ENCODE data around the gene ING2. TPM values are rescaled to one million over a fixed set of nuclear protein-coding genes. Genes with fewer than 3 reads are reported as not detected.

ING2 gene
- total RNA-seq (2021; ENCODE audit: unreplicated experiment) (4.2 TPM), Bru-seq, nascent RNA (percentile 57 among the genes with signal in this experiment), BruChase-seq, experiment 1, labeled RNA remaining after a 6-hour chase (percentile 45 among the genes with signal in this experiment), BruChase-seq, experiment 2, labeled RNA remaining after a 2-hour chase (percentile 58 among the genes with signal in this experiment)
- polyA plus RNA-seq (2012) = 5.8 and 6.7 TPM in 2 replicates
- long read RNA-seq, transcript ING2-201 (2 exons, 1,189 nt) = major isoform, 11 of 11 reads
- long read RNA-seq, partial matches to known transcripts = 0 of 11 reads
- long read RNA-seq, other reads (novel, unspliced or antisense) = 0 of 11 reads

- DNase-seq (ENCODE audit: low read depth, low spot score) = peak; percentile 21
- intact Hi-C loops (cut with micrococcal nuclease) = loop anchor here (10.0 kb wide), 1 partner anchor 150 kb away; the partner anchor contains the start of genes RWDD4 and TRAPPC11
- no peak for TF ChIP-seq EZH2 (IDR thresholded peaks at IDR 0.05)
- no peak for TF ChIP-seq SRF (IDR thresholded peaks at IDR 0.05; ENCODE audit: low read depth)
- TF ChIP-seq SP1 (IDR thresholded peaks at IDR 0.05; ENCODE audit: low read depth) = no peak
- 0 out of 2 replicates have a peak, but pooled peaks have one; percentile 3 for TF ChIP-seq POLR2AphosphoS5 (IDR thresholded peaks at IDR 0.05; ENCODE audit: low read depth, low read length)
- TF ChIP-seq ELF1 (IDR thresholded peaks at IDR 0.05; ENCODE audit: borderline replicate concordance, low read depth) = no peak
- peak; percentile 83 for TF ChIP-seq EGR1 (IDR thresholded peaks at IDR 0.05; ENCODE audit: low read depth)
- TF ChIP-seq, protein P1, sequence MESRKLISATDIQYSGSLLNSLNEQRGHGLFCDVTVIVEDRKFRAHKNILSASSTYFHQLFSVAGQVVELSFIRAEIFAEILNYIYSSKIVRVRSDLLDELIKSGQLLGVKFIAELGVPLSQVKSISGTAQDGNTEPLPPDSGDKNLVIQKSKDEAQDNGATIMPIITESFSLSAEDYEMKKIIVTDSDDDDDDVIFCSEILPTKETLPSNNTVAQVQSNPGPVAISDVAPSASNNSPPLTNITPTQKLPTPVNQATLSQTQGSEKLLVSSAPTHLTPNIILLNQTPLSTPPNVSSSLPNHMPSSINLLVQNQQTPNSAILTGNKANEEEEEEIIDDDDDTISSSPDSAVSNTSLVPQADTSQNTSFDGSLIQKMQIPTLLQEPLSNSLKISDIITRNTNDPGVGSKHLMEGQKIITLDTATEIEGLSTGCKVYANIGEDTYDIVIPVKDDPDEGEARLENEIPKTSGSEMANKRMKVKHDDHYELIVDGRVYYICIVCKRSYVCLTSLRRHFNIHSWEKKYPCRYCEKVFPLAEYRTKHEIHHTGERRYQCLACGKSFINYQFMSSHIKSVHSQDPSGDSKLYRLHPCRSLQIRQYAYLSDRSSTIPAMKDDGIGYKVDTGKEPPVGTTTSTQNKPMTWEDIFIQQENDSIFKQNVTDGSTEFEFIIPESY (IDR thresholded peaks at IDR 0.05; ENCODE audit: extremely low read depth, insufficient replicate concordance, low read length) = no peak
- peak; percentile 68 for ATAC-seq
- ChIA-PET CTCF (interaction anchor here (0.7 kb wide), 1 partner anchor 95 kb away, joined by 3 read pairs; no protein-coding TSS in a partner anchor), POLR2A (no interaction called here), RAD21 (ENCODE audit: low non-redundant PET in 1 of 2, low total read pairs in 2 of 2, uncharacterized antibody in 2 of 2, unreplicated experiment in 2 of 2) (no interaction called here)
- Histone ChIP-seq H3K27me3 (ENCODE audit: insufficient read depth, low read length) (no peaks in the 10 kb centered on the region), H3K4me1 (ENCODE audit: control insufficient read depth in 1 of 2, insufficient read depth in 2 of 2, low read length in 2 of 2) (peaks cover 5 to 6% of the 10 kb centered on the region in 2 experiments; a peak in 3 of 4 replicates), H3K9ac (ENCODE audit: low read length) (peak within 1 kb of the TSS; percentile 76), H2AFZ (ENCODE audit: low read depth, low read length, poor library complexity, severe bottlenecking) (no peak within 1 kb of the TSS), H3K9me3 (ENCODE audit: control insufficient read depth in 1 of 2, insufficient read depth in 1 of 2, low read depth in 1 of 2, low read length in 2 of 2) (no peaks in the 10 kb centered on the region), H3K27ac (ENCODE audit: low read depth, low read length) (peak within 1 kb of the TSS; percentile 91), H3K4me3 (replicated peaks in 1 of 2; ENCODE audit: low read depth in 1 of 2, low read length in 2 of 2) (peak within 1 kb of the TSS; percentile 62 to 69), H3K79me2 (ENCODE audit: insufficient read depth, low read length) (peaks cover 27% of the 10 kb centered on the region; the same call in 1 of the 2 replicates), H3K36me3 (ENCODE audit: control insufficient read depth in 1 of 2, insufficient read depth in 2 of 2, low read length in 2 of 2) (no peaks in the 10 kb centered on the region), H3K4me2 (ENCODE audit: low read length) (peak within 1 kb of the TSS; percentile 83), H4K20me1 (ENCODE audit: insufficient read depth) (no peaks in the 10 kb centered on the region), H3K9me2 (ENCODE audit: insufficient read depth) (no peaks in the 10 kb centered on the region)
- BruUV-seq (replicated peaks) = no TSS peak
These were observed at the start of gene ING2 for GRCh38 chr4:183504930-183505610. ING2 (plus strand) TSS chr4:183505058; CDS start chr4:183505196, 138 bp downstream.

Measured in HCT116 (cell line).